ENCODE results near the gene ZHX3.

DNA sequence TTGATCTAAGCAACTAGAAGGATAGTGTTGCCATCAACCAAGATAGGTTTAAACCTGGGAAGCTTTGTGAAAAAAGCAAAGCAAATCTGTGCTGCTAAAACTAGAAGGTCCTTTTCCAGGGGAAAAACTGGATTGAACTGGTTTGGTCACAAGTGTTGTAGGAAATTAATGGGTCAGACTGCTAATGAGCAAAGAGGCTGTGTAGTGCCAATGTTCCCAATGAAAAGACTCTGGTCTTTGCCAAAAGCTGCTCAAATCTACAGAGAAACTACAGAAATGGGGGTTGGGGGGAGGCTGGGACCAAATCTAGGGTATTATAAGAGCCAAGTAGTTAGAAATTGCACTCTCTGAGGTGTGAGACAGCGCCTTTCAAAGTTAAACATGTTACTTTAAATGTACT, 95.2 kb downstream of the ZHX3 start:
- TF ChIP-seq CTCF (conservative IDR thresholded peaks at IDR 0.05) (no peak), EZH2 (IDR thresholded peaks at IDR 0.05; ENCODE audit: low read depth) (no peak)

Data from PC-9 (cell line).